ENCODE results near the gene SETD1B.
"Not testable (repeated sequence)": the region's sequence is repeated elsewhere in the genome, so short reads cannot be mapped to it uniquely, and the experiment has no call there.

The SETD1B gene

GRCh38 chr12:121778567-121779421 is 25.0 kb upstream of the SETD1B start:
- intact Hi-C loops (cut with DNase I) = no loop called here
- DNase-seq = no peak

DNA sequence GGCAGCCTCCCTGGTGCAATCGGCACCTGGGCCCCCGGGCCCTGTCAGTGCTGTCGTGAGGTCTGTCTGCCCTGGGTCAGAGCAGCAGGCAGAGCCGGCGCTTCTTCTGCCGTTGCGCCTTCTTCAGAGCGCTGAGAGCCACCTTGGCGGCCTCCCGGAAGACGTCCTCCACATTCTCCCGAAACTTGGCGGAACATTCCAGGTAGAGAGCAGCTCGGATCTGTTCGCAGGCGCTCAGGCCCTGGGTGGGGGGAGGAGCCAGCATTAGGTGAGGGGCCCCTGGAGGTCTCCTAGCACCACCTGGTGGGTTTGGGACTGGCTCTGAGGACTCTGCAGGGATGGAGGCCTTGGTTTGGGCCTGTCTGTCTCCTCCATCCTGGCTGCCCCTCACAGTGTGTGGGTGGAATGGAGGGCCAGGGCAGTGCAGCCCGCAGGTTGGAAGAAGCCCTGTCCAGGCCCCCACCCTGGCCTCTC is 24.4 kb upstream of the SETD1B start:
- no peak for DNase-seq
- intact Hi-C loops (cut with DNase I) = no loop called here

- intact Hi-C loops (cut with DNase I) = no loop called here
- DNase-seq = no peak
Measured at GRCh38 chr12:121780429-121780828, 23.4 kb upstream of the SETD1B start.

GRCh38 chr12:121781484-121781997 is 22.3 kb upstream of the SETD1B start:
- peak in 18 of 42 donors; percentile 30 to 84 (median 62) for DNase-seq
- intact Hi-C loops (cut with DNase I) = no loop called here

DNA sequence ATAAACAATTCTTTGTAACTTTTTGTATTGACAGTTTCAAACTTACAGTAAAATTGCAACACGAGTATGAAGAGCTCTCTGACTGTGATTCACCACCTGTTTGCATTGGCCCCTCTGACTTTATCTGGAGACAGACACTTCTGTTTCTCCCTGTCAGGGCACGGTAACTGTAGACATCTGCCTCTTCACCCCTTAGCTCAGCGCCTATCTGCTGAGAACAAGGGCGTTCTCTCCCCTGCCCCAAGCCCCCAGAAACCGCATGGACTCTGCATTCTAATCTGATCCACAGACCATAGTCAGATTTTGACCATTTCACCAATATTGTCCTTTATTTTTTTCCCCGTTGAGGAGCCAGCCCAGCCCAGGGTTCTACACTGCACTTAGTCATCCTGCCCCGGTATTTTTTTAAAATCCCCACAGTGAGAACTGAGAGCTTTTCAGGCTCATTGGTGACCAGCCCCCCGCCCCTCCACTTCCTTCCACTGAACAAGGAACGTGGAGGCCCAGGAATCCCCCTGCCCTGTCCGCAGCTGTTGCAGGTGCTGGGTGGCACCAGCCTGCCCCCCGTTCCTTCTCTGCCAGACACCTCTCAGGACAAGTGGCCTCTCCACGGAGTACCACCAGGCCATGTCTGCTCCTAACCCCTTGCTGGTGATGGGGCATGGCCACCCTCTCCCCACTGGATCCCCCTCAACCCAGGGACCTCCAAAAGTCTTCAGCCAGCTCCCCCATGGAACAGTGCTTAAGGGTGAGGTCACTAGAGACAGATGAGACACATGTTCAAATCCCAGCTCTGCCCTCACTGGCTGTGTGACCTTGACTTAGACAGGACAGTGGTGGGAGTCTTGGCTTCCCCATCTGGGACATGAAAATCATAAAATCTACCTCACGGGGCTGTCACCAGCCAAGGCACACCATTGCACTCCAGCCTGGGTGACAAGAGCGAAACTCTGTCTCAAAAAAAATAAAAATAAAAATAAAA is 21.5 kb upstream of the SETD1B start:
- DNase-seq = no peak
- intact Hi-C loops (cut with DNase I) = no loop called here

- no peak for DNase-seq
- intact Hi-C loops (cut with DNase I) = no loop called here
Measured at GRCh38 chr12:121783766-121784165, 20.0 kb upstream of the SETD1B start.

- DNase-seq = peak in 3 of 42 donors; percentile 25 to 65 (median 63)
- intact Hi-C loops (cut with DNase I) = no loop called here
Measured at GRCh38 chr12:121784460-121784859, 19.3 kb upstream of the SETD1B start.

DNA sequence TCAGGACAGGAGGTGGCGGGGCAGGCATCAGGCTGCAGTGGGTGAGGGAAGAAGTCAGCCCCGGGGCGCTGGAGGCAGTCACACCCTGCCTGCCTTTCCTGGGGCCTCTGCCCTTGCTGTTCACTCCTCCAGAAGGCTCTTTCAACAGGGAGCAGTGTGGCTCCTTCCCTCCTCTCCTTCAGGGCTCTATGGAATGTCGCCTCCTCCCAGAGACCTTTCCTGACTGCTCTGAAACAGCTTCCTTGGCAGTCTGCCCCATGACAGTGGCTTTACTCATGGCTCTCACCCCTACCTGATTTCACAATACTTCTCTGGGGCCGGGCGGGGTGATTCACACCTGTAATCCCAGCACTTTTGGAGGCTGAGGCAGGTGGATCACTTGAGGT is 17.4 kb upstream of the SETD1B start:
- no peak for DNase-seq
- intact Hi-C loops (cut with DNase I) = no loop called here

- no peak for DNase-seq
- intact Hi-C loops (cut with DNase I) = no loop called here
Measured at GRCh38 chr12:121787063-121788025, 16.5 kb upstream of the SETD1B start.

GRCh38 chr12:121788176-121788818 is 15.5 kb upstream of the SETD1B start:
- DNase-seq = no peak
- intact Hi-C loops (cut with DNase I) = no loop called here

DNA sequence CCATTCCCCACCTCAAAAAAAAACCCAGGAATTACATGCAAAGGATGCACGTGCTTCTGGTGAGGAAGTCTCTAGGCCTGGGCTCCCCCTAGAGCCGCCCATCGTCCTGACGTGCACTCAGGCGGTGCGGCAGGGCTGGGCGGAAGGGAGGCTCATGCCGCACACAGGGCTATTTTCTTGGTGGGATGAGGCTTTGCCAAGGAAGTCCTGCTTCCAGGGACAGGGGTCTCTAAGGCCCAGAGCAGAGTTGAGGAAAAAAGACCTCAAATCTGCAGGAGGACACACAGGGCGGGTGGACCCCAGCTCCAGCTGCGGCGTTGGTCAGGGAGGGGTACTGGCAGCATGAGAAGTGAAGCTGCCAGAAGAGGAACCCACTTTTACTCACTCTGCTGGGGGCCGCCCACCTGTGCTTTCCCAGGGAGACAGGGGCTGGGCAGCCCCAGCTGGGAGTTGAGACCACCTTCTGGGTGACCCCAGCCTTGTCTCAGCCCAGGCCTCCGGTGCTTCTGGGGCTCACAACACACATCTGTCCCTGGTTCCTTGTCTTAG is 14.5 kb upstream of the SETD1B start:
- DNase-seq = no peak
- intact Hi-C loops (cut with DNase I) = no loop called here

DNA sequence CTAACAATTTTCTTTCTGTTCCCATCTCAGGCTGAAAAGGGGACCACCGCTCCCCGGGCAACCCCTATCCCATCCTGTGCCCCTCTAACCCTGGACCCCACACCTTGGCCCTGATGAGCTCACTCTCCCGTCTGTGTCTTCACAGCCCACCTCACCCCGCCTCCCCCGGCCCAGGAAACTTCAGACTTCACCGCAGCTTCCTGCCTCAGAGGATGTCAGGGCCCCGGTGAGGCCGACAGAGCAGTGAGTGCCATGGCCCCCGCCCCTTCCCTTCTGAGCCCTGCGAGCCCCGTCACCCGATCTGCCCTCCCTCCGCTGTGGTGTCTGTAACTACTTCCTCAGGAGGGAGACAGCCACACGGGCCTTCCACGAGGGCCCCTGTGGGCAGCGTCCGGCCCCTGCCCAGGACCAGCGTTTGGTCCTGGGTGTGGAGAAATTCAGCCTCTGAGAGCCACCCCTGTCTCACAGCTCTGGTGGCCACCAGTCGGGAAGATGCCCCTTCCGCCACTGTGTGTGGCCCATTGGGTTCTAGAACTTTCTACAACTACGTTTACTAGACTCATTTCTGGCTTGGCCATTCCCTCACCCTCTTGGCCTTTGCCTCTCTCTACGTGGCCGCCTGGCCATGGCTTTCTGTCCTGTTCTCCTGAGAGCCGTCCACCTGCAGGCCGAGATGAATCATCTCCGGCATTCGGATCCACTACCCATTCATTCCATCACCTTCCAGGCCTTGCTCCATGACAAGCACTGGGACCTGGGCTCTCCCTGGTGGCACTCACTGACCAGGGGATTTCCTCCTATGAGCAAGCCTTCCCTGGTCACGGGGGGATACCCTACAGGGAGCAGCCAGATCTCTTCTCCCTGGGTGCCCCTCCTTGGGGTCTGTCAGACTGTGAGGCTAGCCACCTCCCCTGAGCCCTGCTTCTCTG is 13.7 kb upstream of the SETD1B start:
- intact Hi-C loops (cut with DNase I) = loop anchor here (5.0 kb wide), 1 partner anchor 93 kb away; no protein-coding TSS in a partner anchor
- DNase-seq = peak in 11 of 42 donors; percentile 37 to 74 (median 52)

DNA sequence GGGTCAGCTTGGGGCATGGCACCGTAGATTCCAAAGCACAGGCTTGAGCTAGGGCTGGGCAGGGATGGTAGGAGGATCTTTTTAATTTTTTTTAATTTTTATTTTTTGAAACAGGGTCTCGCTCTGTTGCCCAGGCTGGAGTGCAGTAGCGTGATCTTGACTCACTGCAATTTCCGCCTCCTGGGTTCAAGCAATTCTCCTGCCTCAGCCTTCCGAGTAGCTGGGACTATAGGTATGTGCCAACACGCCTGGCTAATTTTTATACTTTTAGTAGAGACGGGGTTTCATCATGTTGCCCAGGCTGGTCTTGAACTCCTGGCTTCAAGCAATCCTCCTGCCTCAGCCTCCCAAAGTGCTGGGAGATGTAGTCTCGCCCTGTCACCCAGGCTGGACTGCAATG is 13.0 kb upstream of the SETD1B start:
- intact Hi-C loops (cut with DNase I) = loop anchor here (5.0 kb wide), 1 partner anchor 93 kb away; no protein-coding TSS in a partner anchor
- not testable (repeated sequence) for DNase-seq

- DNase-seq = no peak
- intact Hi-C loops (cut with DNase I) = loop anchor here (5.0 kb wide), 1 partner anchor 95 kb away; no protein-coding TSS in a partner anchor
Measured at GRCh38 chr12:121791671-121792551, 11.9 kb upstream of the SETD1B start.

All from head of caudate nucleus (tissue), 42 donors.